ENCODE results near the gene MED1. TPM values are rescaled to one million over a fixed set of nuclear protein-coding genes. Genes with fewer than 3 reads are reported as not detected.
"Not testable (repeated sequence)": the region's sequence is repeated elsewhere in the genome, so short reads cannot be mapped to it uniquely, and the experiment has no call there.

Gene MED1
- polyA plus RNA-seq, 6 donors from 2014 or later, result 6.9 to 24.4 (median 20.2) TPM

- Mint-ChIP-seq H3K4me3 (peak overlapping the region; percentile 93 to 100 (median 96)), H3K27ac (peak overlapping the region; percentile 96 to 99 (median 98)), H3K9me3 (peaks cover 0 to 3% (median 0%) of the 10 kb centered on the region in 7 donors), H3K27me3 (no peaks in the 10 kb centered on the region), H3K4me1 (peaks cover 30 to 52% (median 36%) of the 10 kb centered on the region in 3 donors), H3K36me3 (peaks cover 0 to 8% of the 10 kb centered on the region in 2 donors)
- DNase-seq, result no peak
- peak in 1 of 2 donors; percentile 8 for ATAC-seq (ENCODE audit: low read depth in 2 of 2)
These were observed 11.0 kb upstream of the MED1 start for GRCh38 chr17:39461926-39462569.

- Mint-ChIP-seq H3K27ac (peak within 1 kb of the TSS; percentile 97 to 99 (median 98)), H3K27me3 (no peaks in the 10 kb centered on the region), H3K4me1 (peaks cover 30 to 50% (median 36%) of the 10 kb centered on the region in 3 donors), H3K4me3 (peak within 1 kb of the TSS; percentile 93 to 100 (median 96)), H3K36me3 (peaks cover 0 to 8% of the 10 kb centered on the region in 2 donors), H3K9me3 (peaks cover 0 to 3% (median 0%) of the 10 kb centered on the region in 7 donors)
- DNase-seq (peak; percentile 94), ATAC-seq (ENCODE audit: low read depth in 2 of 2) (peak; percentile 81 to 82)
These were observed 10.3 kb upstream of the MED1 start, which contains the start of gene CDK12 for GRCh38 chr17:39461113-39461925. Gene CDK12 (plus strand): TSS chr17:39461486. CDS start chr17:39462072, 586 bp downstream.

GRCh38 chr17:39455919-39456318 lies 4.9 kb upstream of the MED1 start:
- Mint-ChIP-seq H3K9me3 (peaks cover 0 to 3% (median 0%) of the 10 kb centered on the region in 7 donors), H3K4me3 (no peak overlapping the region), H3K4me1 (peaks cover under 1 to 18% (median 16%) of the 10 kb centered on the region in 3 donors), H3K36me3 (no peaks in the 10 kb centered on the region), H3K27ac (no peak overlapping the region), H3K27me3 (no peaks in the 10 kb centered on the region)
- no peak for ATAC-seq (ENCODE audit: low read depth in 2 of 2)
- no peak for DNase-seq

- Mint-ChIP-seq H3K36me3 (peaks cover 0 to 5% of the 10 kb centered on the region in 2 donors), H3K4me1 (peaks cover 5 to 32% (median 30%) of the 10 kb centered on the region in 3 donors), H3K9me3 (peaks cover 0 to 2% (median 0%) of the 10 kb centered on the region in 7 donors), H3K27me3 (no peaks in the 10 kb centered on the region), H3K4me3 (peak overlapping the region; percentile 42 to 99 (median 97)), H3K27ac (peak overlapping the region in 2 of 6 donors; percentile 66 to 97)
- no peak for ATAC-seq (ENCODE audit: low read depth in 2 of 2)
- no peak for DNase-seq
These were observed 1.0 kb downstream of the MED1 start for GRCh38 chr17:39450051-39450450.

GRCh38 chr17:39447561-39447960 lies 3.5 kb downstream of the MED1 start:
- no peaks in the 10 kb centered on the region for H3K27me3 Mint-ChIP-seq
- H3K4me1 Mint-ChIP-seq, result peaks cover 5 to 34% (median 32%) of the 10 kb centered on the region in 3 donors
- peaks cover 0 to 2% (median 0%) of the 10 kb centered on the region in 7 donors for H3K9me3 Mint-ChIP-seq
- no peak for DNase-seq
- peak overlapping the region in 1 of 8 donors; percentile 64 for H3K4me3 Mint-ChIP-seq
- H3K36me3 Mint-ChIP-seq, result peaks cover 10 to 14% of the 10 kb centered on the region in 2 donors
- H3K27ac Mint-ChIP-seq, result no peak overlapping the region
- ATAC-seq (ENCODE audit: low read depth in 2 of 2), result no peak

GRCh38 chr17:39443326-39443725 lies 7.7 kb downstream of the MED1 start:
- DNase-seq (no peak), ATAC-seq (ENCODE audit: low read depth in 2 of 2) (no peak)
- peaks cover 32 to 36% of the 10 kb centered on the region in 2 donors for H3K36me3 Mint-ChIP-seq
- H3K27ac Mint-ChIP-seq, result peak overlapping the region in 2 of 6 donors; percentile 59 to 69
- no peaks in the 10 kb centered on the region for H3K9me3 Mint-ChIP-seq
- no peaks in the 10 kb centered on the region for H3K27me3 Mint-ChIP-seq
- no peak overlapping the region for H3K4me3 Mint-ChIP-seq
- H3K4me1 Mint-ChIP-seq, result peaks cover 0 to 9% (median 7%) of the 10 kb centered on the region in 3 donors

- H3K4me1 Mint-ChIP-seq; H3K27me3 Mint-ChIP-seq; ATAC-seq (ENCODE audit: low read depth in 2 of 2); H3K9me3 Mint-ChIP-seq; DNase-seq; H3K4me3 Mint-ChIP-seq: not testable (repeated sequence)
- Mint-ChIP-seq H3K36me3 (peaks cover 31 to 32% of the 10 kb centered on the region in 2 donors), H3K27ac (peak overlapping the region in 2 of 6 donors; percentile 21 to 81)
These were observed 11.2 kb downstream of the MED1 start for GRCh38 chr17:39439868-39440267.

- Mint-ChIP-seq H3K9me3 (no peaks in the 10 kb centered on the region), H3K4me3 (no peak overlapping the region), H3K27me3 (no peaks in the 10 kb centered on the region), H3K4me1 (no peaks in the 10 kb centered on the region), H3K27ac (no peak overlapping the region), H3K36me3 (peaks cover 0 to 14% of the 10 kb centered on the region in 2 donors)
- ATAC-seq (ENCODE audit: low read depth in 2 of 2) (no peak), DNase-seq (no peak)
These were observed 21.5 kb downstream of the MED1 start for GRCh38 chr17:39429600-39429999.

- Mint-ChIP-seq H3K27me3 (no peaks in the 10 kb centered on the region), H3K4me3 (no peak overlapping the region), H3K36me3 (peaks cover 5 to 9% of the 10 kb centered on the region in 2 donors), H3K4me1 (no peaks in the 10 kb centered on the region), H3K9me3 (no peaks in the 10 kb centered on the region), H3K27ac (no peak overlapping the region)
- DNase-seq, result no peak
- ATAC-seq (ENCODE audit: low read depth in 2 of 2), result no peak
These were observed 34.9 kb downstream of the MED1 start for GRCh38 chr17:39416141-39416540.

GRCh38 chr17:39410279-39410678 lies 40.8 kb downstream of the MED1 start:
- no peaks in the 10 kb centered on the region for H3K27me3 Mint-ChIP-seq
- DNase-seq (no peak), ATAC-seq (ENCODE audit: low read depth in 2 of 2) (no peak)
- H3K36me3 Mint-ChIP-seq, result peaks cover 9 to 38% of the 10 kb centered on the region in 2 donors
- no peaks in the 10 kb centered on the region for H3K9me3 Mint-ChIP-seq
- H3K27ac Mint-ChIP-seq, result peak overlapping the region in 1 of 6 donors; percentile 22
- peaks cover 0 to 7% (median 0%) of the 10 kb centered on the region in 3 donors for H3K4me1 Mint-ChIP-seq
- no peak overlapping the region for H3K4me3 Mint-ChIP-seq

- Mint-ChIP-seq H3K9me3 (no peaks in the 10 kb centered on the region), H3K4me3 (no peak overlapping the region), H3K27me3 (no peaks in the 10 kb centered on the region), H3K27ac (peak overlapping the region in 1 of 6 donors; percentile 1), H3K36me3 (peaks cover 9 to 32% of the 10 kb centered on the region in 2 donors), H3K4me1 (peaks cover 0 to 7% (median 0%) of the 10 kb centered on the region in 3 donors)
- DNase-seq, result no peak
- no peak for ATAC-seq (ENCODE audit: low read depth in 2 of 2)
These were observed 42.7 kb downstream of the MED1 start for GRCh38 chr17:39408360-39408759.

- no peak for DNase-seq
- H3K27ac Mint-ChIP-seq, result no peak overlapping the region
- peak overlapping the region in 1 of 8 donors; percentile 19 for H3K4me3 Mint-ChIP-seq
- peaks cover 0 to 7% (median 2%) of the 10 kb centered on the region in 3 donors for H3K4me1 Mint-ChIP-seq
- H3K27me3 Mint-ChIP-seq, result no peaks in the 10 kb centered on the region
- ATAC-seq (ENCODE audit: low read depth in 2 of 2), result no peak
- H3K36me3 Mint-ChIP-seq, result peaks cover 9 to 32% of the 10 kb centered on the region in 2 donors
- H3K9me3 Mint-ChIP-seq, result no peaks in the 10 kb centered on the region
These were observed 44.1 kb downstream of the MED1 start for GRCh38 chr17:39406951-39407350.

GRCh38 chr17:39405436-39405835 lies 45.6 kb downstream of the MED1 start:
- Mint-ChIP-seq H3K9me3 (no peaks in the 10 kb centered on the region), H3K4me1 (peaks cover 6 to 12% (median 9%) of the 10 kb centered on the region in 3 donors), H3K36me3 (peaks cover 9 to 30% of the 10 kb centered on the region in 2 donors), H3K27me3 (no peaks in the 10 kb centered on the region), H3K27ac (no peak overlapping the region), H3K4me3 (peak overlapping the region in 2 of 8 donors; percentile 45 to 54)
- no peak for ATAC-seq (ENCODE audit: low read depth in 2 of 2)
- DNase-seq, result no peak

Data from naive B cell (primary cell).